ENCODE measurements around the gene TXNRD3.

TXNRD3 gene

GRCh38 chr3:126582311-126582710 lies 72.6 kb downstream of the TXNRD3 start:
- in situ Hi-C loops (cut with HindIII; ENCODE audit: low sequenced_read_pairs) = no loop called here
- no peak for TF ChIP-seq CTCF (IDR thresholded peaks at IDR 0.05; ENCODE audit: low read depth, low read length, missing control alignments)
- H3K4me3 ChIP-seq (ENCODE audit: low read depth, low read length) = no peak overlapping the region
- DNase-seq (ENCODE audit: low read depth) = no peak

GRCh38 chr3:126581569-126581968 lies 73.4 kb downstream of the TXNRD3 start:
- no peak for DNase-seq (ENCODE audit: low read depth)
- no peak for TF ChIP-seq CTCF (IDR thresholded peaks at IDR 0.05; ENCODE audit: low read depth, low read length, missing control alignments)
- in situ Hi-C loops (cut with HindIII; ENCODE audit: low sequenced_read_pairs) = no loop called here
- H3K4me3 ChIP-seq (ENCODE audit: low read depth, low read length) = no peak overlapping the region

GRCh38 chr3:126580746-126581145 lies 74.2 kb downstream of the TXNRD3 start:
- DNase-seq (ENCODE audit: low read depth) = no peak
- no peak overlapping the region for H3K4me3 ChIP-seq (ENCODE audit: low read depth, low read length)
- in situ Hi-C loops (cut with HindIII; ENCODE audit: low sequenced_read_pairs) = no loop called here
- no peak for TF ChIP-seq CTCF (IDR thresholded peaks at IDR 0.05; ENCODE audit: low read depth, low read length, missing control alignments)

GRCh38 chr3:126578702-126579101 lies 76.2 kb downstream of the TXNRD3 start:
- H3K4me3 ChIP-seq (ENCODE audit: low read depth, low read length) = no peak overlapping the region
- in situ Hi-C loops (cut with HindIII; ENCODE audit: low sequenced_read_pairs) = no loop called here
- DNase-seq (ENCODE audit: low read depth) = no peak
- TF ChIP-seq CTCF (IDR thresholded peaks at IDR 0.05; ENCODE audit: low read depth, low read length, missing control alignments) = no peak

- no peak overlapping the region for H3K4me3 ChIP-seq (ENCODE audit: low read depth, low read length)
- no peak for DNase-seq (ENCODE audit: low read depth)
- no peak for TF ChIP-seq CTCF (IDR thresholded peaks at IDR 0.05; ENCODE audit: low read depth, low read length, missing control alignments)
- in situ Hi-C loops (cut with HindIII; ENCODE audit: low sequenced_read_pairs) = no loop called here
Observed at GRCh38 chr3:126577261-126577660, 77.7 kb downstream of the TXNRD3 start.

- no peak for DNase-seq (ENCODE audit: low read depth)
- H3K4me3 ChIP-seq (ENCODE audit: low read depth, low read length) = no peak overlapping the region
- in situ Hi-C loops (cut with HindIII; ENCODE audit: low sequenced_read_pairs) = no loop called here
- no peak for TF ChIP-seq CTCF (IDR thresholded peaks at IDR 0.05; ENCODE audit: low read depth, low read length, missing control alignments)
Observed at GRCh38 chr3:126573492-126574117, 81.3 kb downstream of the TXNRD3 start.
